ENCODE results near the gene BPI.

Gene BPI

DNA sequence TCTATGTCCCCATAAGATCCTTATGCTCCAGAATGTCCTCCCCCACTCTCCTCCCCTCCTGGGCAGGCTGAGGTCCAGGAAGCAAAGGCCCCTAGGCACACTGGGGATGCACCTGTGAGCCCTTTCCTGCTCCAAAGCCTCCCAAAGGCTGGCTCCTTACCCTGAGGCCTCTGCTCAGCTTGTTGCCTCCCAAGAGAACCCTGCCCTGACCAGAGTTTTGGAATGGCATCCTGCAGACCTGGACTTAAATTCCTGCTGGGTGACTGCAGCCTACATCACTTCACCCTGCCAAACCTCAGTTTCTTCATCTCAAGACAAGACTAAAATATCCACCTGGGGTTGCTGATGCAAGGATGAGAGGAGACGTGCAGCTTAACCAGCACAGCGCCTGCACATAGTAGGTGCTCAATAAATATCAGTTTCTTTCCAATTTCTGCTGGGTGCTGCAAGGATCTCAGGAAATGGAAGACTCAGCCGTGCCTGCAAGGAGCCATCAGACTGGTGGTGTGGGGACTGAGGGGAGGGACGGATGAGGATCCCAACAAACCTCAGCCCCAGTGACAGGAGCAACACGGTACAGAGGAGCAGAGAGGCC lies 40.2 kb downstream of the BPI start:
- Histone ChIP-seq H3K27ac (ENCODE audit: low read depth, low read length) (no peak overlapping the region), H3K79me2 (ENCODE audit: control insufficient read depth, insufficient read depth, low read length, unreplicated experiment) (no peaks in the 10 kb centered on the region), H2AFZ (ENCODE audit: low read length, unreplicated experiment) (no peak overlapping the region), H3K4me3 (ENCODE audit: low read depth, low read length) (no peak overlapping the region), H3K36me3 (ENCODE audit: insufficient read depth, low read length) (no peaks in the 10 kb centered on the region), H3K27me3 (ENCODE audit: insufficient read depth, low read length) (peaks cover 9% of the 10 kb centered on the region; the same call in 1 of the 2 replicates), H3K4me1 (ENCODE audit: control insufficient read depth, insufficient read depth, low read length, unreplicated experiment) (no peaks in the 10 kb centered on the region)

DNA sequence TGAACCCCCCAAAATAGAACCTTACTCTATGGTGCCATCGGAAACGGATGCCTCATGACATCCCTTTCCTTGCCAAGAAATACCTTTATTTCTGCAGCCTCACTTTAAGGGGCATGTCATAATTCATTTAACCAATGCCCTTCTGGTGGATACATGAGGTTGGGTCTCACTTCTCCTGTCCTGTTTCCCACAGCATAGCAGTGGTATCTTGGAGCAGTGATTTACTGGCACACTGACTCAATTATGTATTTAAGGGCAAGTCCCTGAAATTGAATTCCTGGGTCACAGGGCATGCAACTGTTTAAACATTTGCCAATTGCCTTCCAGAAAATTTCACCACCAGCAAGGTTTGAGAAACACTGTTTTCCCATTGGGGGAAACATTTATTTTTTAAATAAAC lies 41.7 kb downstream of the BPI start:
- Histone ChIP-seq H3K36me3 (ENCODE audit: insufficient read depth, low read length) (no peaks in the 10 kb centered on the region), H3K27me3 (ENCODE audit: insufficient read depth, low read length) (peaks cover 3% of the 10 kb centered on the region; the same call in 1 of the 2 replicates), H3K4me1 (ENCODE audit: control insufficient read depth, insufficient read depth, low read length, unreplicated experiment) (no peaks in the 10 kb centered on the region), H3K4me3 (ENCODE audit: low read depth, low read length) (no peak overlapping the region), H2AFZ (ENCODE audit: low read length, unreplicated experiment) (no peak overlapping the region), H3K27ac (ENCODE audit: low read depth, low read length) (no peak overlapping the region), H3K79me2 (ENCODE audit: control insufficient read depth, insufficient read depth, low read length, unreplicated experiment) (no peaks in the 10 kb centered on the region)

DNA sequence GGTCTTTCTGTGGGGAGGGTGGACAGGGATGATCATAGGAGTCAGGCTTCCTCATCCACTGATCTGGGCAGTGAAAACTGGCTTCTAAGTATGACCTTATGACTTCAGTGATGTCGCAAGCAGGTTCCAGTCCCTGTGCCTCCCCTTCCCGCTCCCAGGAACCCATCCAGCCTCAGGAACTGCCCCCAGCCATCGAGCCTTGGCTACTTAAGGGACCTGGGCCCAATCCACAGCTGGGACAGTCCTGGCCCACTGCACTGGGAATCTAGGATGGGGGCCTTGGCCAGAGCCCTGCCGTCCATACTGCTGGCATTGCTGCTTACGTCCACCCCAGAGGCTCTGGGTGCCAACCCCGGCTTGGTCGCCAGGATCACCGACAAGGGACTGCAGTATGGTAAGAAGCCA lies 42.3 kb downstream of the BPI start, which contains the start of gene LBP:
Gene LBP (plus strand): TSS at position 236 of the 405 bp plus-strand sequence. CDS start 35 bp downstream, at position 271.
- Histone ChIP-seq H3K4me3 (ENCODE audit: low read depth, low read length) (no peak within 1 kb of the TSS), H3K27ac (ENCODE audit: low read depth, low read length) (no peak within 1 kb of the TSS), H3K79me2 (ENCODE audit: control insufficient read depth, insufficient read depth, low read length, unreplicated experiment) (no peaks in the 10 kb centered on the region), H3K4me1 (ENCODE audit: control insufficient read depth, insufficient read depth, low read length, unreplicated experiment) (no peaks in the 10 kb centered on the region), H2AFZ (ENCODE audit: low read length, unreplicated experiment) (no peak within 1 kb of the TSS), H3K36me3 (ENCODE audit: insufficient read depth, low read length) (no peaks in the 10 kb centered on the region), H3K27me3 (ENCODE audit: insufficient read depth, low read length) (peaks cover 2% of the 10 kb centered on the region; the same call in 1 of the 2 replicates)

DNA sequence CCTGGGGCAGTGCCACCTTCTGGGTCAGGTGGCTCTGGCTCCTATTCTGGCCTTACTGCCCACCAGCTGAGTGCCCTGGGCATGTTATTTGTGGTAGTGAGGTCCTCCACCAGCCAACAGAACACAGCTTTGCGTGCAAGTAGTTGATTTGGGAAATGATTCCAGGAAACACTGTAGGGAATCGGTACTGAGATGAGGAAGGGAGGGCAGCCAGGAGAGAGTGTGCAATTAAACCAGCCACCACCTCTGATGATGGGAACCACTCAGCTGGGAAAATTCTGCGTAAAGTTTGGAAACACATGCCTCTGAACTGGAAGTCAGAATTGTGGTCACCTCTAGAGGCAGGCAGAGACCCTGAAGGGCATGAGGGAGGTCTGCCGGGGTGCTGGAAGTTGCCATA lies 42.8 kb downstream of the BPI start:
- Histone ChIP-seq H3K4me1 (ENCODE audit: control insufficient read depth, insufficient read depth, low read length, unreplicated experiment) (no peaks in the 10 kb centered on the region), H3K27me3 (ENCODE audit: insufficient read depth, low read length) (peaks cover 2% of the 10 kb centered on the region; the same call in 1 of the 2 replicates), H2AFZ (ENCODE audit: low read length, unreplicated experiment) (no peak overlapping the region), H3K4me3 (ENCODE audit: low read depth, low read length) (no peak overlapping the region), H3K36me3 (ENCODE audit: insufficient read depth, low read length) (no peaks in the 10 kb centered on the region), H3K79me2 (ENCODE audit: control insufficient read depth, insufficient read depth, low read length, unreplicated experiment) (no peaks in the 10 kb centered on the region), H3K27ac (ENCODE audit: low read depth, low read length) (no peak overlapping the region)

DNA sequence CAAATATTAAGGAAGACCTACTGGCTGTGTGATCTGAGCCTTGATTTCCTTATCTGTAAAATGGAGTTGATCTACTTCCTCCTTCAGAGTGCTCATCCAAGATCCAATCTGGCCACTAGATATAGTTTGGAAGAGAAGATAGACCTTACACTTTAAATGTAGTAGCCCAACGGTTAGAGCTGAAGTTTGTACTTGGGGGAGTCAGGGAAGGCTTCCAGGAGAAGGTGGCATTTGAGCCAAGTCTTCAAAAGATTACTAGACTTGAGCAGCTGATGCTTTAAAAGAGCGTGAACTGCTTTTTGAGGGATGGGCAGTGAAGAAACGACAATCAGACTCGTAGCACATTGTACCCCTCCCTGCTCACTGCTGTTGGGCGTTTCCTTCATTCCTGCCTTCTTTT lies 45.9 kb downstream of the BPI start:
- Histone ChIP-seq H3K27ac (ENCODE audit: low read depth, low read length) (no peak overlapping the region), H3K79me2 (ENCODE audit: control insufficient read depth, insufficient read depth, low read length, unreplicated experiment) (no peaks in the 10 kb centered on the region), H3K4me3 (ENCODE audit: low read depth, low read length) (no peak overlapping the region), H3K4me1 (ENCODE audit: control insufficient read depth, insufficient read depth, low read length, unreplicated experiment) (no peaks in the 10 kb centered on the region), H3K27me3 (ENCODE audit: insufficient read depth, low read length) (peaks cover 2% of the 10 kb centered on the region; the same call in 1 of the 2 replicates), H3K36me3 (ENCODE audit: insufficient read depth, low read length) (no peaks in the 10 kb centered on the region), H2AFZ (ENCODE audit: low read length, unreplicated experiment) (no peak overlapping the region)

DNA sequence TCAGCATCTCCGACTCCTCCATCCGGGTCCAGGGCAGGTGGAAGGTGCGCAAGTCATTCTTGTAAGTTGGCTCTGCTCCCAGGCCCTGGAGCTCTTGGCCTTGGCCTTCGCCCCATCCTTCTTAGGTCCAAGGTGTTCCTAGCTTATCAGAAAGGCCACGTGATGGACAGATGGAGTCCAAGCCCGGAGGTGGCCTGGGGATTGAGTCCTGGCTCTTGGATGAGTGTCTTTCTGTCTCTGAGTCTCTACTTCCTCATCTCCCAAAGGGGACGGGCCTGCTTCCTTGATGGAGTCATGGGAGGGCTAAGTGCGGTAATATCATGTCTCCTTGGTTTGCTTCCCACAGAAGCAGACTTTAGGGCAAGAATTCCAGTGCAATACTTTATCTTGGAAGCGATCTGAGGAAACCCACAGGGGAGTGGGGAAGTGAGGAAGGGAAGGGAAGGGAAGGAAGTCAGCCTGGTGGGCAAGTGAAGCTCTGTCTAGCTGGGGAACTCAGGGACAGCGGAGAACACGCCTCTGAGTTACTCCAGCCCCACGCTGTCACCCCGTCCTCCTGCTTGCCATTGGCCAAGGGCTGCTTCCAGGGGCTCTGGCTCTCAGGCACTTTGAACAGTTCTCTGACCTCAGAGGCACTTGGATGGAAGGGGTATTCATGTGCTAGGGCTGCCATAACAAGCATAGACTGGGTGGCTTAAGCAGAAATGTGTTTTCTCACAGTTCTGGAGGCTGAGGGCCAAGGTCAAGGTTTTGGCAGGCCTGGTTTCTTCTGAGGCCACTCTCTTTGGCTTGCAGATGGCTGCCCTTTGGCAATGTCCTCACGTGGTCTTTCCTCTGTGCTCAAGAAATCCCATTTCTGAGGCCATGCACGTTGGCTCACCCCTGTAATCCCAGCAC lies 47.2 kb downstream of the BPI start:
- Histone ChIP-seq H3K27ac (ENCODE audit: low read depth, low read length) (no peak overlapping the region), H3K36me3 (ENCODE audit: insufficient read depth, low read length) (no peaks in the 10 kb centered on the region), H3K79me2 (ENCODE audit: control insufficient read depth, insufficient read depth, low read length, unreplicated experiment) (no peaks in the 10 kb centered on the region), H3K4me3 (ENCODE audit: low read depth, low read length) (no peak overlapping the region), H3K4me1 (ENCODE audit: control insufficient read depth, insufficient read depth, low read length, unreplicated experiment) (no peaks in the 10 kb centered on the region), H2AFZ (ENCODE audit: low read length, unreplicated experiment) (no peak overlapping the region), H3K27me3 (ENCODE audit: insufficient read depth, low read length) (peaks cover 2% of the 10 kb centered on the region; the same call in 1 of the 2 replicates)

DNA sequence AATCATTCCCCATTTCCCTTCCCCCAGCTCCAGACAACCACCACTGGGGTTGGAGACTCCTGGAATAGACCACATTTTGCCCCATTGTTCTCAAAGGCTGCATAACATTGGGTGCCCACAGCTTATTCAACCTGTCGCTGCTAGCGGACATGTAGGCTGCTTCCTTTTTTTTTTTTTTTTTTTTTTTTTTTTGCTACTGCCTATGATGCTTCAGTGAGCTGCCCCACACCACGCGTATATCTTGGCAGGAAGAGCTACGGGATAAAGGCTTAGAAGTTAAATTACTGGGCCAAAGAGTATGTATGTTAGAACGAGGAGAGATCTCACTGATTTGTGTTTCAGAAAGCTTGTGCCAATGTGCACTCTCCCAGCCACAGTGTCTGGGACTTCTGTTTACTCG lies 49.4 kb downstream of the BPI start:
- H3K27ac ChIP-seq (ENCODE audit: low read depth, low read length), result no peak overlapping the region
- H3K79me2 ChIP-seq (ENCODE audit: control insufficient read depth, insufficient read depth, low read length, unreplicated experiment), result no peaks in the 10 kb centered on the region
- no peak overlapping the region for H3K4me3 ChIP-seq (ENCODE audit: low read depth, low read length)
- H3K4me1 ChIP-seq (ENCODE audit: control insufficient read depth, insufficient read depth, low read length, unreplicated experiment), result no peaks in the 10 kb centered on the region
- H3K27me3 ChIP-seq (ENCODE audit: insufficient read depth, low read length), result 0 out of 2 replicates have a peak, but pooled peaks cover 2% of the 10 kb centered on the region
- no peaks in the 10 kb centered on the region for H3K36me3 ChIP-seq (ENCODE audit: insufficient read depth, low read length)
- no peak overlapping the region for H2AFZ ChIP-seq (ENCODE audit: low read length, unreplicated experiment)

DNA sequence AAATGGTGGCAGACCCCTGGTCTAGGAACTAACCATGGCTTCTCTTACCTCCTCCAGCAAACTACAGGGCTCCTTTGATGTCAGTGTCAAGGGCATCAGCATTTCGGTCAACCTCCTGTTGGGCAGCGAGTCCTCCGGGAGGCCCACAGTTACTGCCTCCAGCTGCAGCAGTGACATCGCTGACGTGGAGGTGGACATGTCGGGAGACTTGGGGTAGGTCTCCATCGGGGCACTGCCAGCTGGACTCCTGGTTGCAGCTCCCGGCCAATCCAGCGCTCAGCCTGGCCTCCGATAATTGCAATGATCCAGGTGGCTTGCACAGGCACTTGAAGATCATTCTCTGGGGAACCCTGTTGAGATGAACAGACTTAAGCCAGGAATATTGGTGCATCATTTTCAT lies 50.3 kb downstream of the BPI start:
- Histone ChIP-seq H3K27me3 (ENCODE audit: insufficient read depth, low read length) (0 out of 2 replicates have a peak, but pooled peaks cover 2% of the 10 kb centered on the region), H3K4me1 (ENCODE audit: control insufficient read depth, insufficient read depth, low read length, unreplicated experiment) (no peaks in the 10 kb centered on the region), H3K79me2 (ENCODE audit: control insufficient read depth, insufficient read depth, low read length, unreplicated experiment) (no peaks in the 10 kb centered on the region), H2AFZ (ENCODE audit: low read length, unreplicated experiment) (no peak overlapping the region), H3K36me3 (ENCODE audit: insufficient read depth, low read length) (no peaks in the 10 kb centered on the region), H3K4me3 (ENCODE audit: low read depth, low read length) (no peak overlapping the region), H3K27ac (ENCODE audit: low read depth, low read length) (no peak overlapping the region)

DNA sequence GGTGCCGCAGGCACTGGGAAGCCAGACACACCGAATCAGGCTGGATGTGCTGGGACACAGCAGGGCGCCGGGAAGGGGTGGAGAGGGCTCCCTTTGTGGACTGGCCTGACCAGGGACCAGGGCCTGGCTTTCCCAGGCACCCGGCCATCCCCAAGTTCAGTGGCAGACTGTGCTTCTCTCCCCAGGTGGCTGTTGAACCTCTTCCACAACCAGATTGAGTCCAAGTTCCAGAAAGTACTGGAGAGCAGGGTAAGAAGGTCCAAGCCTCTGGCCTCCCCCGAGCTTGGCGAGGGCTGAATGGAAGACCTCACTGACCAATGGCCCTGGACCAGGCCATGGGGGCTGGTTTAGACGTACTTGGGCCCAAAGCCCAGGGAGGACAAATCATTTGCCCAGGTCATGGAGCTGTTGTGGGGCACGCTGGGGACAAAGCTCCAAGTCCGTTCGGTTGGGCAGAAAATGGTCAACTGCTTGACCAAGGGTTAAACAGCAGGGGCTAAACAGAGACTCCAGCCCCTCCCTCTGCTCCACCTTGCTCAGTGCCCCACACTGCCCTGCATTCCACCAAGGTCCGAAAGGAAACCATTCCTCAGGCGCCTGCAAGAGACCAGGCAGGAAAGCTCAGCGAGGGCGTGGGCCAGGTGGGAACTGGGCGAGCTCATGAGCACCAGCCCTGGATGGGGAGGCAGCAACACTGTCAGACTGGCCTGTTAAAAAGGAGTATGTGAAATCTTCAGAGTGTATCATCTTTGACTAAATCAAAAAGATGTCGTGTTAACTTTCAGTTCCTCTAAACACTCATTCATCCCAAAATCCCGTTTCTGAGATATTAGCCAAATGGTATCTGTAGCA lies 51.4 kb downstream of the BPI start:
- Histone ChIP-seq H3K27ac (ENCODE audit: low read depth, low read length) (no peak overlapping the region), H3K36me3 (ENCODE audit: insufficient read depth, low read length) (no peaks in the 10 kb centered on the region), H3K27me3 (ENCODE audit: insufficient read depth, low read length) (no peaks in the 10 kb centered on the region), H3K4me1 (ENCODE audit: control insufficient read depth, insufficient read depth, low read length, unreplicated experiment) (no peaks in the 10 kb centered on the region), H2AFZ (ENCODE audit: low read length, unreplicated experiment) (no peak overlapping the region), H3K79me2 (ENCODE audit: control insufficient read depth, insufficient read depth, low read length, unreplicated experiment) (no peaks in the 10 kb centered on the region), H3K4me3 (ENCODE audit: low read depth, low read length) (no peak overlapping the region)

DNA sequence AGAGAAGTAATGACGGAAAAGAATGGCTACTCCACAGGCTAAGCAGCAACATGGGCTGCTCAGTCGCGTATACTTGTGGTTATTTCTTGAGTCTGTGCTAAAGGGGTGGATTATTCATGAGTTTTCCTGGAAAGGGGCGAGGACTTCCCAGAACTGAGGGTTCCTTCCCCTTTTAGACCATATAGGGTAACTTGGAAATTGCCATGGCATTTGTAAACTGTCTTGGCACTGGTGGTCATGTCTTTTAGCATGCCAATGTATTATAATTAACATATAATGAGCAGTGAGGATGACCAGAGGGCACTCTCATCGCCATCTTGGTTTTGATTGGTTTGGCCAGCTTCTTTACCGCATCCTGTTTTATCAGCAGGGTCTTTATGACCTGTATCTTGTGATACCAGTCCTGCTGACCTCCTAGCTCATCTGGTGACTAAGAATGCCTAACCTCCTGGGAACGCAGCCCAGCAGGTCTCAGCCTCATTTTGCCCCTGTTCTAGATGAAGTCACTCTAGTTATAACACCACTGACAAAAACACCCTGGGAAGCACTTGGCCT lies 53.8 kb downstream of the BPI start:
- no peaks in the 10 kb centered on the region for H3K27me3 ChIP-seq (ENCODE audit: insufficient read depth, low read length)
- no peaks in the 10 kb centered on the region for H3K79me2 ChIP-seq (ENCODE audit: control insufficient read depth, insufficient read depth, low read length, unreplicated experiment)
- H3K4me1 ChIP-seq (ENCODE audit: control insufficient read depth, insufficient read depth, low read length, unreplicated experiment), result no peaks in the 10 kb centered on the region
- no peak overlapping the region for H3K27ac ChIP-seq (ENCODE audit: low read depth, low read length)
- no peak overlapping the region for H3K4me3 ChIP-seq (ENCODE audit: low read depth, low read length)
- H3K36me3 ChIP-seq (ENCODE audit: insufficient read depth, low read length), result no peaks in the 10 kb centered on the region
- no peak overlapping the region for H2AFZ ChIP-seq (ENCODE audit: low read length, unreplicated experiment)

Data from ACC112 (cell line).